Body of pancreas (tissue), 4 donors: Measurements from ENCODE around the gene GTPBP6. TPM values are rescaled to one million over a fixed set of nuclear protein-coding genes. Genes with fewer than 3 reads are reported as not detected.

Experiments used
- ATAC-seq: fragments of 150-250 bp; one replicate; pipeline ENCODE4 v1.9.1; 2016
- DNase-seq, 4 donors: peaks; one replicate each; pipeline ENCODE4 v3.0.0-alpha.2; 2019
- H3K27ac ChIP-seq, 4 donors: fragments of 200-600 bp; sonication (generic); 1 replicate in 3 of 4; 2 replicates in 1 of 4; pipeline versions ENCODE4 v1.5.1 to v1.6.1; 2016 to 2019; ENCODE audit warnings: mild to moderate bottlenecking in 1 of 4, mixed read lengths in 1 of 4, moderate library complexity in 1 of 4
- H3K27me3 ChIP-seq, 2 donors: fragments of 200-600 bp; sonication (generic); one replicate each; pipeline ENCODE4 v1.6.0; 2016; ENCODE audit warnings: mild to moderate bottlenecking in 1 of 2
- H3K36me3 ChIP-seq, 2 donors: fragments of 200-600 bp; sonication (generic); replicated peaks in 1 of 2; 2 replicates each; pipeline ENCODE4 v1.5.1; 2016; ENCODE audit warnings: low read depth in 2 of 2; ENCODE audit not compliant: insufficient read depth in 1 of 2
- H3K4me1 ChIP-seq: fragments of 200-600 bp; sonication (generic); one replicate; pipeline ENCODE4 v1.6.0; 2016
- H3K4me3 ChIP-seq, 2 donors: fragments of 200-600 bp; sonication (generic); 1 replicate in 1 of 2; 2 replicates in 1 of 2; pipeline ENCODE4 v1.5.1; 2016 to 2019
- H3K9me3 ChIP-seq, 3 donors: fragments of 200-600 bp; sonication (generic); 1 replicate in 2 of 3; 2 replicates in 1 of 3; pipeline ENCODE4 v1.5.1; 2016
- POLR2A ChIP-seq, 3 donors: fragments of 450-650 bp; IDR thresholded peaks; one replicate each; pipeline ENCODE4 v1.6.1; 2016; ENCODE audit warnings: antibody characterized with exemption in 3 of 3, mild to moderate bottlenecking in 2 of 3
- WGBS, 2 donors: methylation state at CpG; one replicate each; pipeline ENCODE4 v1.1.5; 2017; 5-methylcytosine and 5-hydroxymethylcytosine counted together
- intact Hi-C: fragments of 100-400 bp; cut with DNase I; formaldehyde crosslinking; loops from one replicate; pipeline ENCODE4 v1.15.1; 2023
- total RNA-seq, 2 donors: library from RNA; depleted of rRNA; stranded (reverse); fragments of >200 nt; gene quantifications; one replicate each; pipeline ENCODE4 v1.1.0, GENCODE V29; 2016
- TF ChIP-seq, protein P1 (sequence below), 7 experiments: fragments of 450-650 bp in 4 of 7; fragments of 200-600 bp in 3 of 7; sonication (generic) in 3 of 7; IDR thresholded peaks; one replicate each; pipeline ENCODE4 v1.5.1; 2016 to 2019; ENCODE audit warnings: antibody characterized with exemption in 7 of 7

Gene GTPBP6
- total RNA-seq, 2 donors from 2014 or later, result 25.7 to 32.4 TPM

DNA sequence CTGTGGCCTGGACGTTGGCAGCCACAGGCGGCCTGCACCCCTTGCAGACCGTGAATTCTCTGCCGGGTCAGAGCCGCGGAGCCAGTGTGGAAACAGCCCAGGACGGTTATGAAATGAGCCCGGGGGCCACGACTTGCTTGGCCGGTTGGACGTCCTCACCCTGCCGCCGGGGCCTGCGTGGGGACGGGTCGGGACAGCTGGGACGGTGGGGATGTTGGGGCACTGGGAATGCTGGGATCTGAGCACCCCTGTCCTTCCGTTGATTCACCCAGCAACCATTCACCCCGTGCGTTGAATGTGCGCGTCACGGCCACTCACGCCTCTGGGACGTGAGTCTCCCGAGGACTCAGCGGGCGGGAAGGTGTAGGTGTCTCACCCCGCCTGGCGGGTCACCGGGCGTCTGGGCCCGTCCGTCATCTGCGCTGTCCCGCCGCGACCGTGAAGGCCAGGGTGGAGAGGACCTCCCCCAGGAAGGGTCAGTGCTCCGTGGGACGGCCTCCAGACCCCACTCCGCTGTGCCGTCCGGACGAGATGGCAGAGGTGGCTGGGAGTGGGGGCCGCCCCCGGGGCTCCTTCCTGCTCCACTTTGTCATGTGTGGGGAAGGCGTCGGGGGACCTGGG lies 41.9 kb downstream of the GTPBP6 start:
- ATAC-seq, result peak; percentile 69
- no peaks in the 10 kb centered on the region for H3K36me3 ChIP-seq
- H3K27ac ChIP-seq, result peak overlapping the region in 3 of 4 donors; percentile 40 to 60 (median 54)
- H3K27me3 ChIP-seq, result no peaks in the 10 kb centered on the region
- intact Hi-C loops, result no loop called here
- WGBS, 2 donors, result 0 to 3% methylated on average over 12 to 49 of the region's 49 CpGs
- H3K4me3 ChIP-seq, result peak overlapping the region; percentile 11 to 53
- peak in 1 of 3 donors; percentile 48 for TF ChIP-seq POLR2A (IDR thresholded peaks at IDR 0.05)
- TF ChIP-seq, protein P1, sequence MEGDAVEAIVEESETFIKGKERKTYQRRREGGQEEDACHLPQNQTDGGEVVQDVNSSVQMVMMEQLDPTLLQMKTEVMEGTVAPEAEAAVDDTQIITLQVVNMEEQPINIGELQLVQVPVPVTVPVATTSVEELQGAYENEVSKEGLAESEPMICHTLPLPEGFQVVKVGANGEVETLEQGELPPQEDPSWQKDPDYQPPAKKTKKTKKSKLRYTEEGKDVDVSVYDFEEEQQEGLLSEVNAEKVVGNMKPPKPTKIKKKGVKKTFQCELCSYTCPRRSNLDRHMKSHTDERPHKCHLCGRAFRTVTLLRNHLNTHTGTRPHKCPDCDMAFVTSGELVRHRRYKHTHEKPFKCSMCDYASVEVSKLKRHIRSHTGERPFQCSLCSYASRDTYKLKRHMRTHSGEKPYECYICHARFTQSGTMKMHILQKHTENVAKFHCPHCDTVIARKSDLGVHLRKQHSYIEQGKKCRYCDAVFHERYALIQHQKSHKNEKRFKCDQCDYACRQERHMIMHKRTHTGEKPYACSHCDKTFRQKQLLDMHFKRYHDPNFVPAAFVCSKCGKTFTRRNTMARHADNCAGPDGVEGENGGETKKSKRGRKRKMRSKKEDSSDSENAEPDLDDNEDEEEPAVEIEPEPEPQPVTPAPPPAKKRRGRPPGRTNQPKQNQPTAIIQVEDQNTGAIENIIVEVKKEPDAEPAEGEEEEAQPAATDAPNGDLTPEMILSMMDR (IDR thresholded peaks at IDR 0.05), result no peak
- DNase-seq, result peak; percentile 64 to 73 (median 66)
- H3K9me3 ChIP-seq, result no peaks in the 10 kb centered on the region
- peaks cover 15% of the 10 kb centered on the region for H3K4me1 ChIP-seq

DNA sequence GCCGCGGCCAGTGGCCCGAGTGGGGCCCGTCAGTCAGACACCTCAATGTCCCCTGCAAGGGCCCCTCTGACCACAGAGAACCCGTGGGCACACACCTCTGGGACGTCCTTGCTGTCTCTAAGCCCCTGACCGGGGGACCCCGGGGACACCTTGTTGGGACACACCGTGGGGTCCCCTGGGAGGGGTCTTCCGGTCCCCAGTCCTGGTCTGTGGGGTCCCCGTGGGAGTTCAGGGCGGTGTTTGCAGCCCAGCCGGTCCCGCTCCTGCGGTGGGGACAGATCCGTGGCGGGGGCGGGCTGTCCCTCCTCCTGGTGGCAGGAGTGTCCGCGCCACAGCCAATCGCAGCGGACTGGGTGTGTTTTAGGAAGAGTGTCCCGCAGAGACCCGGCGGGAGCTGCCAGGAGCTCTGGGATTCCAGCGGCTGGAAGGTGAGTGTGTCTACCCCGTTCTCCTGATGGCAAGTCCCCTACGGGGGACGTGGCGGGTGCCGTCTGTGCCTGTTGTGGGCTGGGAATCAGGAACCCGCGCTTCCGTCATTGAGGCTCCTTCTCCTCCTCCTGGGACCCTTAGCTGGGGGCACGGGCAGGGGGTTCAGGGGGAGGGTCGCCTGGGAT lies 42.5 kb downstream of the GTPBP6 start:
- Histone ChIP-seq H3K36me3 (no peaks in the 10 kb centered on the region), H3K4me1 (peaks cover 9% of the 10 kb centered on the region), H3K27me3 (no peaks in the 10 kb centered on the region), H3K4me3 (peak overlapping the region; percentile 11 to 53), H3K9me3 (no peaks in the 10 kb centered on the region), H3K27ac (peak overlapping the region in 3 of 4 donors; percentile 40 to 60 (median 54))
- ATAC-seq, result peak; percentile 98
- intact Hi-C loops, result no loop called here
- TF ChIP-seq POLR2A (IDR thresholded peaks at IDR 0.05), result peak; percentile 54 to 90 (median 90)
- TF ChIP-seq, protein P1 (IDR thresholded peaks at IDR 0.05), result peak in 4 of 7 experiments; percentile 28 to 45 (median 42)
- peak; percentile 86 to 91 (median 89) for DNase-seq
- WGBS, 2 donors, result 0% methylated on average over 29 of the region's 36 CpGs; no CpG with 5 or more reads in 1 of the 2 donors

DNA sequence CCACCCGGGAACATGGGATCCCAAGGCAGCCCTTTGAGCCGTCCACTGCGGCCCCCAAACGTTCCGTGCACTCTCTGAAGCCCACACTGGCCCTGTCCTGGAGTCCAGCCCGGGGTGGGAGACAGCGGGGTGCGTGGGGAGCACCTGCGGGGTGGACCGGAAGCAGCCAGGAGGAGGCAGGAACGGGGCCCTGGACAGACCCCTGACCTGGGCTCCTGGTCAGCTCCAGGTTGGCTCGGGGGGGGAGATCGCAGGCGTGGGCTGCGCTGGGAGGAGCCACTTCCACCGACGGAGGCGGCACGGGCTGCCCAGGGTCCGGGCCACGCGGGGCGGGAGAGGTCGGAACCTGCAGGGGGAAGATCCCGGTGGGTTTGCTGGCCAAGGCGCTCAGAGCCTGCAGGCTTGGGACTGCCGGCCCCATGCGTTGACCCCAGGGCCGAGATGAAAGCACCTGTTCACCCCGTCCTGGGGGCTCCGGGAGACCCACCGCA lies 43.1 kb downstream of the GTPBP6 start:
- TF ChIP-seq POLR2A (IDR thresholded peaks at IDR 0.05), result no peak
- TF ChIP-seq, protein P1 (IDR thresholded peaks at IDR 0.05), result no peak
- H3K4me1 ChIP-seq, result peaks cover 9% of the 10 kb centered on the region
- H3K9me3 ChIP-seq, result no peaks in the 10 kb centered on the region
- no peaks in the 10 kb centered on the region for H3K27me3 ChIP-seq
- intact Hi-C loops, result no loop called here
- 33 to 95% methylated on average over 5 to 30 of the region's 32 CpGs for WGBS, 2 donors
- peak overlapping the region in 2 of 4 donors; percentile 54 to 60 for H3K27ac ChIP-seq
- peak overlapping the region in 1 of 2 donors; percentile 11 for H3K4me3 ChIP-seq
- no peak for ATAC-seq
- DNase-seq, result peak in 2 of 4 donors; percentile 5 to 18
- H3K36me3 ChIP-seq, result no peaks in the 10 kb centered on the region

DNA sequence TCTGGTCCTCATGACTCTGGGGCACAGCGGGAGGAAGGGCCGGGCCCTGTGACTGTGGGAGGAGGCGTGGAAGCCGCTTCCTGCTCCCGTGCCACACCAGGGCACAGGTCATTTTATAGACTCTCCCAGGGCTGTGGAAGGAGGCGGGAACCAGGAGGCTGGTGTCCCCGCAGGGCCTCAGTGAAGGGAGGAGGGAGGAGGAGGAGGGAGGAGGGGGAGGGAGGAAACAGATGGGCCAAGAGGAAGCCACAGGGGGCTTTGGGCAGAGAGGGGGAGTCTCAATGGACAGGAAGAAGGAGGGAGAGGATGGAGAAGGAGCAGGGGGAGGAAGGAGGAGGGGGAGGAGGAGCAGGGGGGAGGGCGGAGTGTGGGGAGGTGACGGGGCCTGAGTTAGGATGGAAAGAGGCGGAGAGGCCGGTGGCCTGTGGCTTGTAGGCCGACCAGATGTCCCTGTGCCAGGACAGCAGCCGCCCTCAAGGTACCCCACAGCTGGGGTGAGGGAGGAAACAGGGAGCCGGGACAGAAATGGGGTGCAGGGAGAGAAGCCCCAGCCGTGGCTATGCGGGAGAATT lies 43.6 kb downstream of the GTPBP6 start:
- intact Hi-C loops, result no loop called here
- H3K4me3 ChIP-seq, result no peak overlapping the region
- no peaks in the 10 kb centered on the region for H3K27me3 ChIP-seq
- WGBS, 2 donors, result 67 to 94% methylated on average over 10 to 12 of the region's 16 CpGs
- DNase-seq, result peak in 3 of 4 donors; percentile 6 to 36 (median 10)
- no peak for TF ChIP-seq POLR2A (IDR thresholded peaks at IDR 0.05)
- TF ChIP-seq, protein P1 (IDR thresholded peaks at IDR 0.05), result no peak
- no peak overlapping the region for H3K27ac ChIP-seq
- H3K4me1 ChIP-seq, result peaks cover 9% of the 10 kb centered on the region
- H3K9me3 ChIP-seq, result no peaks in the 10 kb centered on the region
- no peaks in the 10 kb centered on the region for H3K36me3 ChIP-seq
- ATAC-seq, result no peak
